Immature natural killer cell (primary cell): ENCODE results near the gene CFL1. TPM values are rescaled to one million over a fixed set of nuclear protein-coding genes. Genes with fewer than 3 reads are reported as not detected.
"Not testable (repeated sequence)": the region's sequence is repeated elsewhere in the genome, so short reads cannot be mapped to it uniquely, and the experiment has no call there.

Source experiments
- DNase-seq, 3 donors: peaks; one replicate each; pipeline ENCODE4 v3.0.0; 2022; ENCODE audit warnings: mixed read lengths in 1 of 3
- H3K27ac Mint-ChIP-seq, 6 donors: one replicate each; pipeline ENCODE4 v1.8.0; 2020; ENCODE audit warnings: mixed read lengths in 6 of 6, mild to moderate bottlenecking in 5 of 6, inconsistent platforms in 4 of 6, moderate library complexity in 3 of 6
- H3K27me3 Mint-ChIP-seq, 3 donors: one replicate each; pipeline ENCODE4 v1.8.0; 2020 to 2021; ENCODE audit warnings: low read depth in 3 of 3, mild to moderate bottlenecking in 3 of 3, mixed read lengths in 3 of 3, moderate library complexity in 3 of 3, inconsistent platforms in 1 of 3
- H3K36me3 Mint-ChIP-seq, 3 donors: one replicate each; pipeline ENCODE4 v1.8.0; 2020; ENCODE audit warnings: mixed read lengths in 3 of 3, inconsistent platforms in 2 of 3, mild to moderate bottlenecking in 2 of 3
- H3K4me1 Mint-ChIP-seq, 2 donors: one replicate each; pipeline ENCODE4 v1.8.0; 2020; ENCODE audit warnings: inconsistent platforms in 2 of 2, mild to moderate bottlenecking in 2 of 2, mixed read lengths in 2 of 2, moderate library complexity in 1 of 2
- H3K4me3 Mint-ChIP-seq, 5 donors: one replicate each; pipeline ENCODE4 v1.8.0; 2020; ENCODE audit warnings: mild to moderate bottlenecking in 5 of 5, mixed read lengths in 5 of 5, inconsistent platforms in 3 of 5, moderate library complexity in 3 of 5
- H3K9me3 Mint-ChIP-seq, 6 donors: one replicate each; pipeline ENCODE4 v1.8.0; 2020; ENCODE audit warnings: mild to moderate bottlenecking in 6 of 6, mixed read lengths in 6 of 6, inconsistent platforms in 4 of 6, moderate library complexity in 3 of 6
- polyA plus RNA-seq, 3 donors: library from polyadenylated mRNA; unstranded; fragments of 300-500 nt; fragmentation: Illumina TruSeq; gene quantifications; one replicate each; pipeline ENCODE4 v1.2.3, GENCODE V29; 2021

CFL1 gene
- polyA plus RNA-seq, 3 donors from 2014 or later: 2,883 to 4,279 (median 3,963) TPM

GRCh38 chr11:65844231-65844872 lies 13.6 kb downstream of the CFL1 start:
- H3K27ac Mint-ChIP-seq: no peak overlapping the region
- no peak overlapping the region for H3K4me3 Mint-ChIP-seq
- H3K36me3 Mint-ChIP-seq: no peaks in the 10 kb centered on the region

GRCh38 chr11:65843811-65844210 lies 14.2 kb downstream of the CFL1 start:
- DNase-seq: no peak
- H3K4me3 Mint-ChIP-seq: no peak overlapping the region
- no peaks in the 10 kb centered on the region for H3K27me3 Mint-ChIP-seq
- H3K36me3 Mint-ChIP-seq: no peaks in the 10 kb centered on the region
- H3K9me3 Mint-ChIP-seq: no peaks in the 10 kb centered on the region
- H3K27ac Mint-ChIP-seq: no peak overlapping the region
- no peaks in the 10 kb centered on the region for H3K4me1 Mint-ChIP-seq

More at GRCh38 chr11:65844231-65844872, 13.6 kb downstream of the CFL1 start:
- no peaks in the 10 kb centered on the region for H3K27me3 Mint-ChIP-seq
- H3K9me3 Mint-ChIP-seq: no peaks in the 10 kb centered on the region
- H3K4me1 Mint-ChIP-seq: no peaks in the 10 kb centered on the region
- DNase-seq: no peak

- no peaks in the 10 kb centered on the region for H3K27me3 Mint-ChIP-seq
- no peak for DNase-seq
- no peak overlapping the region for H3K4me3 Mint-ChIP-seq
- H3K9me3 Mint-ChIP-seq: no peaks in the 10 kb centered on the region
- no peak overlapping the region for H3K27ac Mint-ChIP-seq
- H3K4me1 Mint-ChIP-seq: no peaks in the 10 kb centered on the region
- H3K36me3 Mint-ChIP-seq: no peaks in the 10 kb centered on the region
Observed at GRCh38 chr11:65842144-65842543, 15.8 kb downstream of the CFL1 start.

DNA sequence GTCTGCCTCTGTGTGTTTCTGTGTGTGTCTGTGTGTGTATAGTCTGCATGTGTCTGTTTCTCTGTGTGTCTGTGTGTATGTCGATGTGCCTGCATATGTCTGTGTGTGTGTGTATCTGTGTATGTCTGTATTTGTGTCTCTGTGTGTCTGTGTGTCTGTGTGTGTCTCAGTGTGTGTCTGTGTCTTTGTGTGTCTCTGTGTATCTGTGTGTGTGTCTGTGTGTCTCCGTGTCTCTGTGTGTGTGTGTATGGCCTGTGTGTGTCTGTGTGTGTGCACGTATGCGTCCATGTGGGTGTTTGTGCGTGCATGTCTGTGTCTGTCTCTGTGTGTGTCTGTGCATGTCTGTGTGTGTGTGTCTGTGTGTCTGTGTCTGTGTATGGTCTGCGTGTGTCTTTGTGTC lies 23.8 kb downstream of the CFL1 start:
- no peaks in the 10 kb centered on the region for H3K36me3 Mint-ChIP-seq
- H3K4me3 Mint-ChIP-seq: no peak overlapping the region
- H3K9me3 Mint-ChIP-seq: peaks cover 0 to 1% (median 0%) of the 10 kb centered on the region in 6 donors
- peaks cover 2 to 8% (median 5%) of the 10 kb centered on the region in 3 donors for H3K27me3 Mint-ChIP-seq
- H3K27ac Mint-ChIP-seq: no peak overlapping the region
- DNase-seq: no peak
- H3K4me1 Mint-ChIP-seq: peaks cover 7 to 8% of the 10 kb centered on the region in 2 donors

DNA sequence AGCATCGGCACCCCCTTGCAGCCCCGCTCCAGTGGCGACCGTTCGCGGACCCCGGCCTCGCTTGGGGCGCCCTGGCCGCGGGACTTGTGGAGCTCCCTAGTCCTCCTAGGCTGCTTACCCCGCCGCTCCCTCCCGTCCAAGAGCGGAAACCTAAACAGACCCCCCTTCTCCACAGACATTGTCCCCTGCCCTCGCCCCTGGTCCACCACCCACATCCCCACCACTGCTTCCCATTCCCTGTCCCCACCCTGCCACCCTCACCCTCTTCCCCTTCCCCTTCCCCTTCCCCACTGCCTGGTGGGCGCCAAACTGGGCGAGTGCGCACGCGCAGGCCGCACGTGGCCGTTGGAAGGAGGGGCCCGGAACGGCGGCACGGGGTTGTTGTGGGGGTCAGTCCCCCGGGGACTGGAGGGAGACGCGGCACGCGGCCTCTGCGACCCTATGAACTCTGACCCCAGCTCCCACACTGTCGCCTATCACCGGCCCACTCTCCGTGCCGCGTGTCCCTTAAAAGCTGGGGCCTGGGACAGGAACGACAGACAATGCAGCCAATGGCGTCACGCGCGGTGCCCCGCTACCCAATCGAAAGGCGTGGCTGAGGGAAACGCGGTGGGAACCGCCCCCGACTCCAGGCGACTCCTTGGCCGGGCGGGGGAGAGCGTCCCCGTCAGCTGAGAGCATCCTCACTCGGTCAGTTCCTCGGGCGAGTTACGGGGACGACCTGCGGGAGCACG lies 24.5 kb downstream of the CFL1 start, which contains the start of gene SNX32:
Gene SNX32 (plus strand): TSS at position 667 of the 734 bp plus-strand sequence. CDS start 103 bp downstream, outside the sequence.
- H3K27me3 Mint-ChIP-seq: peaks cover 2 to 9% (median 8%) of the 10 kb centered on the region in 3 donors
- peak; percentile 93 to 94 (median 94) for DNase-seq
- peaks cover 7 to 8% of the 10 kb centered on the region in 2 donors for H3K4me1 Mint-ChIP-seq
- H3K27ac Mint-ChIP-seq: peak within 1 kb of the TSS in 3 of 6 donors; percentile 46 to 80 (median 73)
- H3K36me3 Mint-ChIP-seq: no peaks in the 10 kb centered on the region
- H3K9me3 Mint-ChIP-seq: peaks cover 0 to 1% (median 0%) of the 10 kb centered on the region in 6 donors
- H3K4me3 Mint-ChIP-seq: no peak within 1 kb of the TSS

DNA sequence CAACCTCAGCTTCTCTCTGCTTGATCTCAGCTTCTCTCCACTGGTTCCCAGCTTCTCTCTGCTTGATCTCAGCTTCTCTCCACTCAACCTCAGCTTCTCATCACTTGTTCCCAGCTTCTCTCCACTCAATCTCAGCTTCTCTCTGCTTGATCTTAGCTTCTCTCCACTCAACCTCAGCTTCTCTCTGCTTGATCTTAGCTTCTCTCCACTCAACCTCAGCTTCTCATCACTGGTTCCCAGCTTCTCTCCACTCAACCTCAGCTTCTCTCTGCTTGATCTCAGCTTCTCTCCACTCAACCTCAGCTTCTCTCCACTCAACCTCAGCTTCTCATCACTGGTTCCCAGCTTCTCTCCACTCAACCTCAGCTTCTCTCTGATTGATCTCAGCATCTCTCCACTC lies 25.7 kb downstream of the CFL1 start:
- peaks cover 2 to 10% (median 8%) of the 10 kb centered on the region in 3 donors for H3K27me3 Mint-ChIP-seq
- not testable (repeated sequence) for H3K4me1 Mint-ChIP-seq, H3K27ac Mint-ChIP-seq, DNase-seq, H3K9me3 Mint-ChIP-seq, H3K36me3 Mint-ChIP-seq
- H3K4me3 Mint-ChIP-seq: peak overlapping the region in 4 of 5 donors; percentile 10 to 39 (median 18)

DNA sequence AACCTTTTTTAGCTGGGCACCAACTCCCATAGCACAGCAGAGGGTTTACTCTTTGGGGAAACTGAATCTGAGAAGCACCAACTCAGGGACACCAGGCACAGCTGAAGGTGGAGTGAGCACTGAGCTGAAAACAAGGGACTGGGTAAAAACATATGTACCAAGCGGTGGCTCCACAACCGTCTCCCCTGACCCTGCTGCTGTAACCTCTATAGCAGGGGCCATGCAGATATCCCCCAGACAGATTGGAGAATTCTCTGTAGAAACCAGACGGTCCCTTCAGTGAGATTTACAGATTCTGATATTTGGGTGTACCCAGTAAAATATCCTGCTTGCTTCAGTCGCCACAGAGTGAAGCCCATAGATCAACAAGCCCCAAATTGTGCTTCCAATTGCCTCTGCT lies 28.5 kb downstream of the CFL1 start:
- Mint-ChIP-seq H3K36me3 (no peaks in the 10 kb centered on the region), H3K4me1 (peaks cover 7 to 8% of the 10 kb centered on the region in 2 donors), H3K9me3 (peaks cover 0 to 1% (median 0%) of the 10 kb centered on the region in 6 donors), H3K4me3 (no peak overlapping the region), H3K27ac (no peak overlapping the region), H3K27me3 (peaks cover 2 to 12% (median 8%) of the 10 kb centered on the region in 3 donors)
- DNase-seq: no peak

DNA sequence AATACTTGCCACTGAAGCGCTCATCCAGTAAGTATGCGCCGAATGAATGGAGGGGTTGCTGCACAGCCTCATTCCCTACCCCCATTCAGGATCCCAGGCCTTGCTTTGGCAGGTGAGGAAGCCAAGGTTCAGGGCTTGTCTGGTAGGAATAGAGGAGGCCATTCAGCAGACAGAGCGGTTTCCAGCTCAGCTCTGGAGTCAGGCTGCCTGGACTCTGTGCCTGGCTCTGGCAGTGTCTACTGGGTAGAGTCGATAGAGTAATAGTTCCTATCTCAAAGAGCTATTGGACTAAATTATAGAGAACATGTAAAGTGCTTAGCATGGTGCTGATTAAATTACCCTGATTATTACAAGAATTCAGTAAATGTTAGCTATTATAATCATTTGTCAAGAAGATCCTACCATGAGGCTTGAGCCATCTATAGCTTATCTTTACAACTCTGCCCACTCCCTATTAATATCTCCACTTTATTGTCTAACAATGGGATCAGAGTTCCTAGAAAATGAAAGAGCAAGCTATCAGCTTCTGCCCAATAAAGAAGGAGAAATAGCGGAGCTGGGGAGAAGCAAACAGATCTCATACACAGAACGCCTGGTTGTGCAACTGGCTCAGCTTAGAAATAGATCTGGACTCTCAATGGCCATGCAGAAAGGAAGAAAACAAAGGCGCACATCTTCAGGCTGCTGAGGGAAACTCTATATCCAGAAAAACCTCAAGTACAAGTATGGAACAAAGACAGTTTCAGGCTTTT lies 30.8 kb downstream of the CFL1 start:
- no peaks in the 10 kb centered on the region for H3K4me1 Mint-ChIP-seq

DNA sequence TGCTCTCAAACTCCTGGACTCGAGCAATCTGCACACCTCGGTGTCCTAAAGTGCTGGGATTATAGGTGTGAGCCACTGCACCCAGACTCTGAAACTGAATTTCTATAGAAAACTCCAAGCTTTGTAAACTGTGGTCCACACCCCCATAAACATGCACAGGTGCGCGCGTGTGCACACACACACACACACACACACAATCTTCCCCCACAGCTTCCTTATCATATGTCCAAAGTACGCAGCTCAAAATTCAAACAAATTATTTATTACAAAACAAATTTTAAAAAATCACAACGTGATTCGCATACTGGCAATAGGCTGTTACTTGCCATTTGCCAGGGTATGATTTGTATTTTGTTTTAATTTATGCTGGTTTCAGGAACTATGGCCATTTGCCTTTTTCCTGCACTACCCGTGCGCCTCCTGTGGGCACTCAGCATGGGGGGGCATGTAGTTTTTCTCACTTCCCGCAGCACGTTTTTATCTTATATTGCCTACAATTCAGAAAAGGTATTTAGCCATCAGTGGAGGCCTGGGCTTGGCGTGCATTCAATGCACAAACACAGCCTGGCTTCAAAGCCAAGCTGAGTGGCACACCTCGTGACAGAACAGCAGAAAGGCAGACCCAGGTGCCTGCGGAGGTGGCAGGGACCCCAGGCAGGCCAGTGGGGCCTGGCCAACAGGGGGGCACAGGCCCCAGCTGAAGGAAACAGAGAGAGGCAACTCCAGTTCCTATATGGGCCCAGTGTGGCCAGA lies 35.0 kb downstream of the CFL1 start:
- Mint-ChIP-seq H3K9me3 (no peaks in the 10 kb centered on the region), H3K4me1 (no peaks in the 10 kb centered on the region), H3K27me3 (peaks cover 0 to 8% (median 2%) of the 10 kb centered on the region in 3 donors), H3K27ac (no peak overlapping the region), H3K4me3 (no peak overlapping the region), H3K36me3 (no peaks in the 10 kb centered on the region)
- DNase-seq: no peak

More for the DNA sequence above, 30.8 kb downstream of the CFL1 start:
- DNase-seq: no peak
- H3K36me3 Mint-ChIP-seq: no peaks in the 10 kb centered on the region
- H3K4me3 Mint-ChIP-seq: no peak overlapping the region
- H3K9me3 Mint-ChIP-seq: peaks cover 0 to 1% (median 0%) of the 10 kb centered on the region in 6 donors
- H3K27ac Mint-ChIP-seq: no peak overlapping the region
- H3K27me3 Mint-ChIP-seq: peaks cover 0 to 7% (median 2%) of the 10 kb centered on the region in 3 donors

GRCh38 chr11:65821107-65821506 lies 36.9 kb downstream of the CFL1 start:
- H3K36me3 Mint-ChIP-seq: peaks cover 0 to 4% (median 4%) of the 10 kb centered on the region in 3 donors
- H3K27ac Mint-ChIP-seq: no peak overlapping the region
- H3K4me3 Mint-ChIP-seq: no peak overlapping the region
- no peak for DNase-seq
- peaks cover 0 to 8% (median 0%) of the 10 kb centered on the region in 3 donors for H3K27me3 Mint-ChIP-seq
- peaks cover 3 to 14% of the 10 kb centered on the region in 2 donors for H3K4me1 Mint-ChIP-seq
- H3K9me3 Mint-ChIP-seq: no peaks in the 10 kb centered on the region

DNA sequence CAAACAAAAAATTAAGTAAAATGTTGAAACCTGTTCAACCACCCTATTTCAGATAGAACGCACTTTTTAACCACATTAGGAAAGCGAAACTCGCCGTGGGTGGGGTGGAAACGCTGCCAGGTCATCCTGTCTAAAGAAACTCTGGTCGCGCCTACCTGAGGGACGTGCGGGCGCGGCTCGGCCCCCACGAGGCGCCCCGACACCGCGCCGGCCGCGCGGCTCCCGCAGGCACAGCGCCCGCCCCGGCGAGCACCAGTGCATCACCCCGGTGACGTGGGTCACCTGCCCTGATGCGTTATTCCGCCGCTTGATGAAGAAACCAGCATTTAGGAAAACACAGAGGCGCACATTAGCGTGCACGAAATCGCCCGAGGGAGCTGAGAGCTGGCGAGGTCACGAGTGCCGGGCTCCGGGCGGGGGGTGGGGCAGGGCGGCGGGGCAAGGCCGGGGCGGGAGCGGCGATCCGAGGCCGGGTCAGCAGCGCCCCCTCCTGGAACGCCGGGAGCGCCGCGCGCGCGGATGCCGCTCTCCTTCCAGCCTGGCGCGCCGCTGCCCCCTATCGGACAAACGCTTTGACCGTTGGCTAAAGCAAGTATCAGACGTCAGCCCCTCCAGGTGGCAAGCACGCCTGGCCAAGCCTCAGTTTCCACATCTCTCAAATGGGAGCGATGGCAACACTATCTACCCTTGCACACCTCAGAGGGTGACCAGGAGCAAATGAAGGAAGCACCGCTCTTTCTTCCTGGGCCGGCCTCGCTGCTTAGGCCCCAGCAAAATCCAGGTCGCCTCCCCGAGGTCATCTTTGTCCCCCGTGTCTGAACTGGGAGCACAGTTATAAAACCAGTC lies 39.9 kb downstream of the CFL1 start:
- Mint-ChIP-seq H3K4me3 (peak overlapping the region; percentile 82 to 90 (median 85)), H3K36me3 (peaks cover 3 to 4% (median 4%) of the 10 kb centered on the region in 3 donors), H3K27me3 (peaks cover 0 to 5% (median 3%) of the 10 kb centered on the region in 3 donors), H3K27ac (peak overlapping the region; percentile 27 to 87 (median 72)), H3K9me3 (no peaks in the 10 kb centered on the region), H3K4me1 (peaks cover 3 to 14% of the 10 kb centered on the region in 2 donors)
- DNase-seq: peak; percentile 92

DNA sequence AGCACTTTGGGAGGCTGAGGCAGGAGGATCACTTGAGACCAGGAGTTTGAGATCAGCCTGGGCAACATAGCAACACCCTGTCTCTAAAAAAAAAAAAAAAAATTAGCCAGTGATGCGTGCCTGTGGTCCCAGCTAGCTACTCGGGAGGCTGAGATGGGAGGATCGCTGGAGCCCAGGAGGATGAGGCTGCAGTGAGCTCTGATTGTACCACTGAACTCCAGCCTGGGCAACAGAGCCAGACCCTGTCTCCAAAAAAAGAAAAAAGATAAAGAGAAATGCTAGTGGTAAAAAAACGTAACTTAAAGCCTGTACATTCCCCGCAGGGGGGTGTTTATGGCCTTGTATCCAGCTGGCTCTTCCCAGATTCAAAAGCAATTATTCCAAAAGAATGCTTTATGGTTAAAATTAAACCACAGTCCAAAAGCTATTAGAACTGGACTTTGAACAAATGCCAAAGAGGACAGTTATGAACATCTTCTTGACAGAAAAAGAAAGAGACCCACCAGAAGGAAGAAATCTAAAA lies 40.6 kb downstream of the CFL1 start:
- Mint-ChIP-seq H3K27me3 (peaks cover 0 to 5% (median 3%) of the 10 kb centered on the region in 3 donors), H3K27ac (peak overlapping the region in 5 of 6 donors; percentile 27 to 87 (median 77)), H3K9me3 (no peaks in the 10 kb centered on the region), H3K4me3 (peak overlapping the region; percentile 82 to 90 (median 85)), H3K36me3 (peaks cover 3 to 4% (median 4%) of the 10 kb centered on the region in 3 donors), H3K4me1 (peaks cover 3 to 14% of the 10 kb centered on the region in 2 donors)
- DNase-seq: no peak
